SH-SY5Y (cell line): ENCODE data around the gene NNMT.

Experiments used
- GATA2 ChIP-seq: IDR thresholded peaks from 2 replicates; pipeline ENCODE4 v1.6.1; 2011; ENCODE audit warnings: mild to moderate bottlenecking, low read depth, low read length
- GATA3 ChIP-seq: IDR thresholded peaks from 2 replicates; pipeline ENCODE4 v1.6.1; 2011; ENCODE audit warnings: low read depth, mild to moderate bottlenecking, low read length, moderate library complexity

DNA sequence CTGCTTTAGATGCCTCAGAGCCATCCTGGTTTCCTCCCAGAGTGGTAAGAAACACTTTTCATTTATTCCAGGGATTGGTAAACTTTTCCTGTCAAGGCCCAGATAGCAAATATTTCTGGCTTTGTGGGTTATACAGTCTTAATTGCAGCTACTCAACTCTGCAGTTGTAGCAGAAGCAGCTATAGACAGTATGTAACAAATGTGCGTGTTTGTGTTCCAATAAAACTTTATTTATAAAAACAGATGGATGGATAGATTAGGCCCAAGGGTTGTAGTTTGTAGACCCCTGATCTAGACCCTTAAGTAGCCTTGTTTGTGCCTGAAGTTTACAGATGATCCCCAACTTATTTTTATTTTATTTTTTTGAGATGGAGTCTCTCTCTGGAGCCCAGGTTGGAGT lies 17.9 kb downstream of the NNMT start:
- no peak for TF ChIP-seq GATA2
- no peak for TF ChIP-seq GATA3
